GM12878 (cell line): ENCODE data around the gene GTF3A. TPM values are rescaled to one million over a fixed set of nuclear protein-coding genes. Genes with fewer than 3 reads are reported as not detected.

ENCODE experiments used
- ATAC-seq: fragments of 200-7000 bp; cut with Tn5 transposase; 3 replicates; pipeline ENCODE4 v1.9.1; 2020; ENCODE audit warnings: mild to moderate bottlenecking, moderate library complexity
- BruUV-seq: library from RNA; stranded (reverse); fragments of 400-500 nt; replicated peaks from 2 replicates; lab custom pipeline; 2021; lab: Mats Ljungman, UMichigan
- CTCF ChIA-PET: fragments of 300-600 bp; sonication (Branson Sonifier 250); formaldehyde crosslinking; extraction: SDS; loops from one replicate; lab custom pipeline; 2021; ENCODE audit warnings: inconsistent platforms; lab: Yijun Ruan, JAX
- POLR2A ChIA-PET: fragments of 350-600 bp; formaldehyde crosslinking; extraction: SDS; loops from one replicate; lab custom pipeline; 2021; ENCODE audit warnings: inconsistent platforms; lab: Charles Lee
- RAD21 ChIA-PET: fragments of 300-600 bp; sonication (Branson Sonifier 250); formaldehyde crosslinking; loops from one replicate; lab custom pipeline; 2023; ENCODE audit warnings: antibody characterized with exemption; ENCODE audit not compliant: unreplicated experiment; lab: Charles Lee
- SMC1A ChIA-PET: fragments of 300-600 bp; sonication (Branson Sonifier 250); formaldehyde crosslinking; loops from one replicate; lab custom pipeline; 2023; ENCODE audit not compliant: unreplicated experiment, uncharacterized antibody; lab: Charles Lee
- DNase-seq: peaks from one replicate; pipeline ENCODE4 v3.0.0-alpha.2; 2011; ENCODE audit warnings: low read depth, low spot score
- FAIRE-seq: peaks from 3 replicates; lab custom pipeline; 2011; peaks lifted over from hg19 to GRCh38; lab: Jason Lieb, UNC
- H2AFZ ChIP-seq: 2 replicates; pipeline ENCODE4 v1.6.0; 2011; ENCODE audit warnings: low read depth, low read length, control low read depth; ENCODE audit not compliant: control insufficient read depth
- H3K27ac ChIP-seq: 2 replicates; pipeline ENCODE4 v1.5.1; 2011; ENCODE audit warnings: control low read depth; ENCODE audit not compliant: control insufficient read depth, insufficient read depth
- H3K27me3 ChIP-seq, 2 experiments: replicated peaks in 1 of 2; 2 replicates each; pipeline versions ENCODE4 v1.6.0 to v1.6.1; 2011; ENCODE audit warnings: low read length in 1 of 2; ENCODE audit not compliant: control insufficient read depth in 2 of 2, insufficient read depth in 2 of 2
- H3K36me3 ChIP-seq, 2 experiments: 2 replicates each; pipeline ENCODE4 v1.5.1; 2011; ENCODE audit warnings: low read length in 1 of 2; ENCODE audit not compliant: control insufficient read depth in 2 of 2, insufficient read depth in 2 of 2
- H3K4me1 ChIP-seq: 2 replicates; pipeline ENCODE4 v1.6.1; 2011; ENCODE audit warnings: mild to moderate bottlenecking, low read length, moderate library complexity, mixed read lengths; ENCODE audit not compliant: control insufficient read depth, insufficient read depth
- H3K4me2 ChIP-seq: 2 replicates; pipeline ENCODE4 v1.6.0; 2011; ENCODE audit warnings: control low read depth; ENCODE audit not compliant: control insufficient read depth, insufficient read depth
- H3K4me3 ChIP-seq: fragments of 200-600 bp; sonication (generic); 2 replicates; pipeline ENCODE4 v1.5.1; 2016
- H3K79me2 ChIP-seq: 2 replicates; pipeline ENCODE4 v1.6.0; 2011; ENCODE audit warnings: low read length; ENCODE audit not compliant: control insufficient read depth, insufficient read depth
- H3K9ac ChIP-seq: 2 replicates; pipeline ENCODE4 v1.8.0; 2011; ENCODE audit warnings: low read length, control low read depth, mixed read lengths; ENCODE audit not compliant: control insufficient read depth, insufficient read depth
- H3K9me3 ChIP-seq: replicated peaks from 3 replicates; pipeline ENCODE4 v1.5.1; 2011; ENCODE audit warnings: mild to moderate bottlenecking, low read length; ENCODE audit not compliant: control insufficient read depth, insufficient read depth
- H4K20me1 ChIP-seq: 2 replicates; pipeline ENCODE4 v1.6.0; 2011; ENCODE audit not compliant: control insufficient read depth, insufficient read depth
- BCL11A ChIP-seq: IDR thresholded peaks from 2 replicates; pipeline ENCODE4 v1.6.1; 2011; ENCODE audit warnings: low read depth, low read length
- BCLAF1 ChIP-seq: fragments of 450-650 bp; IDR thresholded peaks from 2 replicates; pipeline ENCODE4 v1.6.1; 2017; ENCODE audit warnings: antibody characterized with exemption, mild to moderate bottlenecking, moderate library complexity
- CBFB ChIP-seq: IDR thresholded peaks from 2 replicates; pipeline ENCODE4 v1.6.1; 2016; ENCODE audit warnings: antibody characterized with exemption, low read depth
- E2F8 ChIP-seq: fragments of 450-650 bp; IDR thresholded peaks from 2 replicates; pipeline ENCODE4 v1.6.1; 2018; ENCODE audit warnings: mild to moderate bottlenecking, low read depth, moderate library complexity; ENCODE audit not compliant: partially characterized antibody
- FOXK2 ChIP-seq: fragments of 450-650 bp; IDR thresholded peaks from 2 replicates; pipeline ENCODE4 v1.6.1; 2017; ENCODE audit warnings: mild to moderate bottlenecking, moderate library complexity
- KDM1A ChIP-seq: fragments of 200-600 bp; sonication (generic); IDR thresholded peaks from 2 replicates; pipeline ENCODE4 v1.6.1; 2016; ENCODE audit warnings: borderline replicate concordance
- PKNOX1 ChIP-seq: fragments of 450-650 bp; IDR thresholded peaks from 2 replicates; pipeline ENCODE4 v1.6.1; 2016; ENCODE audit warnings: mild to moderate bottlenecking
- SIX5 ChIP-seq: IDR thresholded peaks from 2 replicates; pipeline ENCODE4 v1.6.1; 2011; ENCODE audit warnings: mild to moderate bottlenecking, low read depth, low read length, moderate library complexity; ENCODE audit not compliant: severe bottlenecking
- SMAD1 ChIP-seq: fragments of 450-650 bp; IDR thresholded peaks from 2 replicates; pipeline ENCODE4 v1.6.1; 2018; ENCODE audit warnings: mild to moderate bottlenecking, low read depth; ENCODE audit not compliant: partially characterized antibody
- ZNF24 ChIP-seq: fragments of 450-650 bp; IDR thresholded peaks from 2 replicates; pipeline ENCODE4 v1.6.1; 2017; ENCODE audit warnings: antibody characterized with exemption, mild to moderate bottlenecking
- WGBS: methylation state at CpG from one replicate; pipeline ENCODE4 v1.1.6; 2016; ENCODE audit warnings: low lambda C conversion rate; ENCODE audit not compliant: insufficient replicate concordance, insufficient coverage; ENCODE audit errors: missing lambda C conversion rate; 5-methylcytosine and 5-hydroxymethylcytosine counted together
- in situ Hi-C: fragments of 300-500 bp; cut with MboI; formaldehyde crosslinking; loops from 9 replicates; pipeline ENCODE4 v1.14.3; 2018; ENCODE audit warnings: mixed read lengths
- intact Hi-C: fragments of 100-400 bp; cut with micrococcal nuclease; formaldehyde crosslinking; loops from one replicate; pipeline ENCODE4 v1.14.2; 2022; ENCODE audit not compliant: unreplicated experiment
- polyA plus RNA-seq, 11 experiments: library from polyadenylated mRNA; depleted of rRNA in 4 of 11; unstranded in 6 of 11; stranded (reverse) in 5 of 11; fragments of >200 nt; fragmentation: Nextera tagmentation in 4 of 11; fragmentation: Illumina TruSeq in 1 of 11; extraction: Ambion mirVana in 4 of 11; extraction: Trizol in 1 of 11; gene quantifications; 1 replicate in 1 of 11; 2 replicates in 10 of 11; pipeline versions ENCODE4 v1.2.1 to v1.2.3, GENCODE V29; 2011 to 2016; ENCODE audit warnings: inconsistent platforms in 2 of 11, missing spikeins in 2 of 11, low read depth in 1 of 11
- total RNA-seq, 4 experiments: library from RNA; depleted of rRNA in 3 of 4; stranded (reverse); fragments of >200 nt in 3 of 4; fragmentation: Illumina TruSeq in 1 of 4; extraction: Trizol in 1 of 4; gene quantifications; 2 replicates each; pipeline versions ENCODE4 v1.2.1 to v1.2.3, GENCODE V29; 2013 to 2021
- TF ChIP-seq, protein P1 (sequence below): fragments of 450-650 bp; IDR thresholded peaks from 2 replicates; pipeline ENCODE4 v1.6.1; 2016; ENCODE audit warnings: mild to moderate bottlenecking
- TF ChIP-seq, protein P2 (sequence below): IDR thresholded peaks from 2 replicates; pipeline ENCODE4 v1.6.1; 2011; ENCODE audit warnings: mild to moderate bottlenecking, low read depth, low read length, moderate library complexity; ENCODE audit not compliant: insufficient replicate concordance

Gene GTF3A
- total and polyA plus RNA-seq, 10 of the 15 experiments (the other 5 are each of a cell fraction or from before 2014, with no cell fraction given), result 74.2 to 524 (median 216) TPM

GRCh38 chr13:27393101-27393500 is 31.3 kb upstream of the GTF3A start:
- Histone ChIP-seq H4K20me1 (no peaks in the 10 kb centered on the region), H3K27ac (no peak overlapping the region), H3K4me3 (no peak overlapping the region), H3K36me3 (no peaks in the 10 kb centered on the region), H3K4me1 (no peaks in the 10 kb centered on the region), H2AFZ (no peak overlapping the region), H3K79me2 (no peaks in the 10 kb centered on the region), H3K9me3 (no peaks in the 10 kb centered on the region), H3K27me3 (no peaks in the 10 kb centered on the region), H3K9ac (no peak overlapping the region), H3K4me2 (no peak overlapping the region)
- in situ Hi-C loops (no loop called here), intact Hi-C loops (no loop called here)
- BruUV-seq, result no TSS peak
- POLR2A ChIA-PET, result no interaction called here
- RAD21 ChIA-PET, result interaction anchor here (0.6 to 1.2 kb wide), 2 partner anchors 31 to 1576 kb away, joined by 3 read pairs; no protein-coding TSS in a partner anchor
- ATAC-seq (no peak), DNase-seq (no peak), FAIRE-seq (no peak)
- WGBS, result 13% methylated on average over 4 of the region's 4 CpGs
- SMC1A ChIA-PET, result interaction anchor here (1.0 to 1.1 kb wide), 2 partner anchors 165 to 434 kb away, joined by 3 read pairs; no protein-coding TSS in a partner anchor
- CTCF ChIA-PET, result interaction anchor here (0.6 to 1.3 kb wide), 5 partner anchors 33 to 434 kb away, joined by 3 to 6 read pairs (median 3); no protein-coding TSS in a partner anchor
- TF ChIP-seq E2F8 (no peak), FOXK2 (no peak), BCL11A (no peak), SMAD1 (no peak), KDM1A (no peak), BCLAF1 (no peak), CBFB (no peak), SIX5 (no peak), ZNF24 (no peak), PKNOX1 (no peak)
- TF ChIP-seq, protein P1, sequence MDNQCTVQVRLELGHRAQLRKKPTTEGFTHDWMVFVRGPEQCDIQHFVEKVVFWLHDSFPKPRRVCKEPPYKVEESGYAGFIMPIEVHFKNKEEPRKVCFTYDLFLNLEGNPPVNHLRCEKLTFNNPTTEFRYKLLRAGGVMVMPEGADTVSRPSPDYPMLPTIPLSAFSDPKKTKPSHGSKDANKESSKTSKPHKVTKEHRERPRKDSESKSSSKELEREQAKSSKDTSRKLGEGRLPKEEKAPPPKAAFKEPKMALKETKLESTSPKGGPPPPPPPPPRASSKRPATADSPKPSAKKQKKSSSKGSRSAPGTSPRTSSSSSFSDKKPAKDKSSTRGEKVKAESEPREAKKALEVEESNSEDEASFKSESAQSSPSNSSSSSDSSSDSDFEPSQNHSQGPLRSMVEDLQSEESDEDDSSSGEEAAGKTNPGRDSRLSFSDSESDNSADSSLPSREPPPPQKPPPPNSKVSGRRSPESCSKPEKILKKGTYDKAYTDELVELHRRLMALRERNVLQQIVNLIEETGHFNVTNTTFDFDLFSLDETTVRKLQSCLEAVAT, result no peak
- TF ChIP-seq, protein P2, sequence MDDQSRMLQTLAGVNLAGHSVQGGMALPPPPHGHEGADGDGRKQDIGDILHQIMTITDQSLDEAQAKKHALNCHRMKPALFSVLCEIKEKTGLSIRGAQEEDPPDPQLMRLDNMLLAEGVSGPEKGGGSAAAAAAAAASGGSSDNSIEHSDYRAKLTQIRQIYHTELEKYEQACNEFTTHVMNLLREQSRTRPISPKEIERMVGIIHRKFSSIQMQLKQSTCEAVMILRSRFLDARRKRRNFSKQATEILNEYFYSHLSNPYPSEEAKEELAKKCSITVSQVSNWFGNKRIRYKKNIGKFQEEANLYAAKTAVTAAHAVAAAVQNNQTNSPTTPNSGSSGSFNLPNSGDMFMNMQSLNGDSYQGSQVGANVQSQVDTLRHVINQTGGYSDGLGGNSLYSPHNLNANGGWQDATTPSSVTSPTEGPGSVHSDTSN, result no peak
